Psoas muscle (tissue), 8 donors: ENCODE data around the gene SAP25. TPM values are rescaled to one million over a fixed set of nuclear protein-coding genes. Genes with fewer than 3 reads are reported as not detected.
A peak's percentile ranks its signal among the peaks of the same experiment; 100 is the strongest.

Experiments
- ATAC-seq, 4 donors: fragments of 200-7000 bp; cut with Tn5 transposase; one replicate each; pipeline ENCODE4 v1.9.1; 2020; ENCODE audit warnings: moderate library complexity in 3 of 4, mild to moderate bottlenecking in 2 of 4
- DNase-seq, 2 donors: peaks; one replicate each; pipeline ENCODE4 v3.0.0-alpha.2; 2020
- H3K27ac ChIP-seq: fragments of 200-600 bp; one replicate; pipeline ENCODE4 v1.8.0; 2022
- H3K27me3 ChIP-seq, 3 donors: fragments of 200-600 bp in 1 of 3; one replicate each; pipeline versions ENCODE4 v1.6.1 to v1.8.0; 2013 to 2022; ENCODE audit warnings: low read length in 2 of 3, mild to moderate bottlenecking in 2 of 3, moderate library complexity in 1 of 3; ENCODE audit not compliant: insufficient read depth in 3 of 3
- H3K36me3 ChIP-seq, 2 donors: fragments of 200-600 bp in 1 of 2; one replicate each; pipeline versions ENCODE4 v1.6.1 to v1.8.0; 2013 to 2022; ENCODE audit warnings: low read depth in 1 of 2, mild to moderate bottlenecking in 1 of 2, moderate library complexity in 1 of 2; ENCODE audit not compliant: insufficient read depth in 1 of 2
- H3K4me1 ChIP-seq: fragments of 200-600 bp; one replicate; pipeline ENCODE4 v1.8.0; 2022
- H3K4me3 ChIP-seq: fragments of 200-600 bp; one replicate; pipeline ENCODE4 v1.8.0; 2022; ENCODE audit warnings: mild to moderate bottlenecking
- H3K9me3 ChIP-seq: fragments of 200-600 bp; one replicate; pipeline ENCODE4 v1.8.0; 2022
- WGBS, 3 donors: extraction: QIAGEN DNeasy Blood & Tissue Kit; methylation state at CpG; one replicate each; pipeline versions ENCODE4 v1.1.6 to v1.1.7; 2013; 5-methylcytosine and 5-hydroxymethylcytosine counted together
- intact Hi-C, 2 donors: fragments of 100-400 bp; cut with DNase I; formaldehyde crosslinking; loops; one replicate each; pipeline versions ENCODE4 v1.11.0 to v1.14.2; 2022
- polyA plus RNA-seq, 3 donors: library from polyadenylated mRNA; stranded (reverse); fragments of 200-250 nt; gene quantifications; one replicate each; pipeline ENCODE4 v1.2.3, GENCODE V29; 2013
- total RNA-seq, 4 donors: library from RNA; stranded (reverse); fragmentation: NEBNext Ultra II Directional in 2 of 4; extraction: Animal tissue kit (Norgen Biotek cat#: 25700) in 2 of 4; gene quantifications; one replicate each; pipeline versions ENCODE4 v1.2.1 to v1.2.4, GENCODE V29; 2021 to 2023
- TF ChIP-seq, protein P1 (sequence below): fragments of 200-600 bp; IDR thresholded peaks from one replicate; pipeline ENCODE4 v1.8.0; 2022; ENCODE audit warnings: antibody characterized with exemption
- donor health status: healthy with polysubstance abuse.
- donor health status: DM: no; HTN: no; CAD: no; lungs with moderate emphysema.
- donor health status: Bipolar disorder and iron deficiency.
- donor health status: healthy.
- donor health status: DM: yes; HTN: yes; CAD: no.
- donor health status: DM: no; HTN: no; CAD: no.
- donor health status: DM: no; HTN: no; CAD: no.
- donor health status: DM: yes; HTN: yes; CAD: no.

Gene SAP25
- total and polyA plus RNA-seq, 7 donors, result 0.21 to 1.9 (median 0.59) TPM; not detected in 2

GRCh38 chr7:100609958-100610357 lies 36.3 kb upstream of the SAP25 start:
- no peak overlapping the region for H3K27ac ChIP-seq
- DNase-seq, result no peak
- no peak for ATAC-seq
- H3K4me3 ChIP-seq, result no peak overlapping the region
- no peaks in the 10 kb centered on the region for H3K9me3 ChIP-seq
- no peaks in the 10 kb centered on the region for H3K27me3 ChIP-seq
- peaks cover 0 to 2% of the 10 kb centered on the region in 2 donors for H3K36me3 ChIP-seq
- TF ChIP-seq, protein P1, sequence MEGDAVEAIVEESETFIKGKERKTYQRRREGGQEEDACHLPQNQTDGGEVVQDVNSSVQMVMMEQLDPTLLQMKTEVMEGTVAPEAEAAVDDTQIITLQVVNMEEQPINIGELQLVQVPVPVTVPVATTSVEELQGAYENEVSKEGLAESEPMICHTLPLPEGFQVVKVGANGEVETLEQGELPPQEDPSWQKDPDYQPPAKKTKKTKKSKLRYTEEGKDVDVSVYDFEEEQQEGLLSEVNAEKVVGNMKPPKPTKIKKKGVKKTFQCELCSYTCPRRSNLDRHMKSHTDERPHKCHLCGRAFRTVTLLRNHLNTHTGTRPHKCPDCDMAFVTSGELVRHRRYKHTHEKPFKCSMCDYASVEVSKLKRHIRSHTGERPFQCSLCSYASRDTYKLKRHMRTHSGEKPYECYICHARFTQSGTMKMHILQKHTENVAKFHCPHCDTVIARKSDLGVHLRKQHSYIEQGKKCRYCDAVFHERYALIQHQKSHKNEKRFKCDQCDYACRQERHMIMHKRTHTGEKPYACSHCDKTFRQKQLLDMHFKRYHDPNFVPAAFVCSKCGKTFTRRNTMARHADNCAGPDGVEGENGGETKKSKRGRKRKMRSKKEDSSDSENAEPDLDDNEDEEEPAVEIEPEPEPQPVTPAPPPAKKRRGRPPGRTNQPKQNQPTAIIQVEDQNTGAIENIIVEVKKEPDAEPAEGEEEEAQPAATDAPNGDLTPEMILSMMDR, result no peak
- peaks cover 3% of the 10 kb centered on the region for H3K4me1 ChIP-seq
- WGBS, 3 donors, result 93 to 95% (median 95%) methylated on average over 5 of the region's 5 CpGs
- intact Hi-C loops, result loop anchor here (5.0 kb wide), 2 partner anchors 62 to 82 kb away; partner anchors contain the start of genes GNB2 (in 2 of the 2) and GIGYF1 (in 1 of the 2)

- no peaks in the 10 kb centered on the region for H3K36me3 ChIP-seq
- no peak for ATAC-seq
- peaks cover 0 to 3% (median 0%) of the 10 kb centered on the region in 3 donors for H3K27me3 ChIP-seq
- intact Hi-C loops, result loop anchor here in 1 of 2 donors (5.0 kb wide), 1 partner anchor 85 kb away; the partner anchor contains the start of gene GIGYF1
- no peaks in the 10 kb centered on the region for H3K9me3 ChIP-seq
- H3K4me3 ChIP-seq, result no peak overlapping the region
- TF ChIP-seq, protein P1, result no peak
- H3K27ac ChIP-seq, result no peak overlapping the region
- DNase-seq, result no peak
- peaks cover 5% of the 10 kb centered on the region for H3K4me1 ChIP-seq
- 91 to 96% (median 95%) methylated on average over 8 of the region's 8 CpGs for WGBS, 3 donors
These were observed 33.4 kb upstream of the SAP25 start for GRCh38 chr7:100607111-100607510.

- no peak overlapping the region for H3K27ac ChIP-seq
- intact Hi-C loops, result loop anchor here in 1 of 2 donors (5.0 kb wide), 1 partner anchor 86 kb away; the partner anchor contains the start of gene GIGYF1
- DNase-seq, result no peak
These were observed 32.6 kb upstream of the SAP25 start for GRCh38 chr7:100606313-100606712.

DNA sequence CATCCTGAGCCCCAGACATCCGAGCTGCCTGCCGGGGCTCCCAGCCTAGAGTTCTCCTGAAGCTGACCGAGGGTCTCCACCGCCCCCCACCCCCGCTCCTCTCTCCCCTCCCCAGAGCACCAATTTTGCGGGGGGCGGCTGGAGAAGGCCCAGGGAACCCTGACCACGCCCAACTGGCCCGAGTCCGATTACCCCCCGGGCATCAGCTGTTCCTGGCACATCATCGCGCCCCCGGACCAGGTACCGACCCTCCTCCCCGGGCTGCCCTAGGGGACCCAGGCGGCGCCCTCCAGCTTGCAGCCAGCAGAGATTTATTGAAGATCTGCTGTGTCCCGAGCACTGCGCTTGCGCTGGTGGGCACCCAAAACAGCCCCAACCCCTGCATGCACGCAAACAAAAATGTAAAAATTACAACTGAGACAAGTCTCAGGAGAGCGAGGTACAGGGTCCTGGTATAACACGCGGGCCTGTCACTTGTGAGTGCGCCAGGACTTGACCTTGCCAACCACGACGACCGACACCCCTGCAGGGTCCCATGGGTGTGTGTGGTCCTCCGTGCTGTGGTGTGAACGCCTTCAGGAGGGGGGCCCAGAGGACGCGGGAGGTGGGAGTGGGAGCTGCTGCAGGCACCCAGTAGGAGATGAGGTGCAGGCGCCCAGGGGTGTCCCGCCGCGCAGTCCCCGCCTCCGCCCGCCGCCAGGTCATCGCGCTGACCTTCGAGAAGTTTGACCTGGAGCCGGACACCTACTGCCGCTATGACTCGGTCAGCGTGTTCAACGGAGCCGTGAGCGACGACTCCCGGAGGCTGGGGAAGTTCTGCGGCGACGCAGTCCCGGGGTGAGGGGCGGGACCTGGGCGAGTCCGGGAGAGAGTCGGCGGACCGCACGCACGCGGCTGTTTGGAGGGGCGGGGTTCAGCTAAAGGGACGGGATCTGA lies 31.5 kb upstream of the SAP25 start:
- ATAC-seq (peak in 3 of 4 donors; percentile 18 to 35 (median 23)), DNase-seq (peak; percentile 35 to 63)
- TF ChIP-seq, protein P1, result no peak
- Histone ChIP-seq H3K4me1 (peaks cover 5% of the 10 kb centered on the region), H3K27ac (no peak overlapping the region), H3K27me3 (peaks cover 0 to 8% (median 3%) of the 10 kb centered on the region in 3 donors), H3K36me3 (no peaks in the 10 kb centered on the region), H3K4me3 (peak overlapping the region; percentile 80), H3K9me3 (no peaks in the 10 kb centered on the region)
- WGBS, 3 donors, result 13 to 15% (median 15%) methylated on average over 54 to 68 of the region's 68 CpGs
- intact Hi-C loops, result loop anchor here (2.0 to 5.0 kb wide), 2 partner anchors 18 to 87 kb away; partner anchors contain the start of genes FBXO24 (in 1 of the 2), GIGYF1 (in 1 of the 2) and LRCH4 (in 1 of the 2)

More at GRCh38 chr7:100606313-100606712, 32.6 kb upstream of the SAP25 start:
- no peak for ATAC-seq
- H3K36me3 ChIP-seq, result no peaks in the 10 kb centered on the region
- peaks cover 5% of the 10 kb centered on the region for H3K4me1 ChIP-seq
- peaks cover 0 to 3% (median 0%) of the 10 kb centered on the region in 3 donors for H3K27me3 ChIP-seq
- no peaks in the 10 kb centered on the region for H3K9me3 ChIP-seq
- TF ChIP-seq, protein P1, result no peak
- WGBS, 3 donors, result 86 to 91% (median 90%) methylated on average over 12 of the region's 12 CpGs
- H3K4me3 ChIP-seq, result no peak overlapping the region
